Natural killer cell (primary cell): ENCODE results near the gene GID8. TPM values are rescaled to one million over a fixed set of nuclear protein-coding genes. Genes with fewer than 3 reads are reported as not detected.

Experiments
- ATAC-seq, 3 donors: fragments of 150-1000 bp in 2 of 3; fragments of 200-7000 bp in 1 of 3; cut with Tn5 transposase; 1 replicate in 1 of 3; 2 replicates in 2 of 3; pipeline ENCODE4 v1.10.0; 2021; ENCODE audit warnings: mild to moderate bottlenecking in 2 of 3, moderate library complexity in 2 of 3
- DNase-seq, 2 donors: peaks; one replicate each; pipeline versions ENCODE4 v3.0.0 to v3.0.0-alpha.2; 2013 to 2021; ENCODE audit warnings: mixed read lengths in 1 of 2
- H3K27ac ChIP-seq: one replicate; pipeline ENCODE4 v1.5.1; 2013; ENCODE audit warnings: mild to moderate bottlenecking, low read length
- H3K27me3 ChIP-seq: one replicate; pipeline ENCODE4 v1.6.1; 2013; ENCODE audit warnings: low read length; ENCODE audit not compliant: control insufficient read depth, insufficient read depth
- H3K36me3 ChIP-seq: one replicate; pipeline ENCODE4 v1.6.1; 2013; ENCODE audit warnings: low read length; ENCODE audit not compliant: control insufficient read depth, insufficient read depth
- H3K4me1 ChIP-seq: one replicate; pipeline ENCODE4 v1.6.1; 2013; ENCODE audit warnings: low read length; ENCODE audit not compliant: control insufficient read depth, insufficient read depth
- H3K4me3 ChIP-seq: one replicate; pipeline ENCODE4 v1.5.1; 2013; ENCODE audit warnings: low read length
- H3K9me3 ChIP-seq: one replicate; pipeline ENCODE4 v1.6.1; 2013; ENCODE audit warnings: low read length; ENCODE audit not compliant: control insufficient read depth, insufficient read depth
- H3K27ac Mint-ChIP-seq, 2 donors: one replicate each; pipeline ENCODE4 v1.8.0; 2022; ENCODE audit warnings: mild to moderate bottlenecking in 2 of 2, mixed read lengths in 2 of 2, moderate library complexity in 1 of 2
- H3K27me3 Mint-ChIP-seq, 2 donors: one replicate each; pipeline ENCODE4 v1.8.0; 2022; ENCODE audit warnings: low read depth in 2 of 2, mixed read lengths in 2 of 2
- H3K36me3 Mint-ChIP-seq: one replicate; pipeline ENCODE4 v1.8.0; 2022; ENCODE audit warnings: mixed read lengths
- H3K4me1 Mint-ChIP-seq, 2 donors: one replicate each; pipeline ENCODE4 v1.8.0; 2022; ENCODE audit warnings: mixed read lengths in 2 of 2
- H3K4me3 Mint-ChIP-seq: one replicate; pipeline ENCODE4 v1.8.0; 2022; ENCODE audit warnings: mild to moderate bottlenecking, moderate library complexity, mixed read lengths
- H3K9me3 Mint-ChIP-seq, 2 donors: one replicate each; pipeline ENCODE4 v1.8.0; 2022; ENCODE audit warnings: mixed read lengths in 2 of 2
- WGBS: methylation state at CpG from one replicate; pipeline ENCODE4 v1.1.7; 2013; ENCODE audit warnings: missing lambda C conversion rate; ENCODE audit not compliant: insufficient coverage; 5-methylcytosine and 5-hydroxymethylcytosine counted together
- intact Hi-C: fragments of 100-400 bp; cut with micrococcal nuclease; formaldehyde crosslinking; loops from one replicate; pipeline ENCODE4 v1.14.2; 2022
- total RNA-seq, 4 donors: library from RNA; stranded (reverse); fragments of 120-200 nt in 1 of 4; gene quantifications; one replicate each; pipeline versions ENCODE4 v1.2.3 to v1.2.4, GENCODE V29; 2013 to 2022
- TF ChIP-seq, protein P1 (sequence below): fragments of 200-600 bp; IDR thresholded peaks from one replicate; pipeline ENCODE4 v1.8.0; 2022; ENCODE audit warnings: antibody characterized with exemption

The GID8 gene
- total RNA-seq, 3 donors from 2014 or later (not counting 1 experiment from before 2014, with no cell fraction given) = 45.1 to 60.1 (median 53.1) TPM

DNA sequence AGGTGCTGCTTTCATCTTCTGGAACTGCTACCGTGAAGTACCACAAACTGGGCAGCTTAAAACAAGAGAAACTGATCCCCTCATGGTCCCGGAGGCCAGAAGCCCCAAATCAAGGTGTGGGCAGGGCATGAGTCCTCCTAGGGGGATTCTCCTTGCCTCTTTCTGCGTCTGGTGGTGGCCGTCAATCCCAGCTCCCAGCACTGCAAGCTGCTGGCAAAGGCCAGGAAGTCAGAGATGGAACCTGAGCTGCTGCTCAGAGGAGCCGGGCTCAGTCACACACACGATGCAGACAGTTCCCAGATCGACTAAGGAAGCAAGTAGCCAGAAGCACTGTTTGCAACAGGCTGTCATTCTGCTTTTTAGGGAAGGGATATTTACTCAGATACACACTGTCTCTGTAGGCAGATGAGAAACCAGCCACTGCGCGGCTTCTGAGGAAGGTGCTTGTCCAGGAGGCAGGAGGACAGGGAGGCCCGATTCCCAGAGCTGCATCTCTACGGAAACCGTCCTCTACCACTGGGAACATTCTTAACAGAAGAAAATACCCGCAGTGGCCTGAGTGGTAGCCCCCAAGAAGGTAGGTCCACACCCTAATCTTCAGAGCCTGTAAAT, 53.4 kb downstream of the GID8 start:
- H3K27me3 Mint-ChIP-seq = peaks cover 7 to 14% of the 10 kb centered on the region in 2 donors
- intact Hi-C loops = no loop called here
- H3K4me3 ChIP-seq = no peak overlapping the region
- H3K9me3 ChIP-seq = no peaks in the 10 kb centered on the region
- no peak overlapping the region for H3K4me3 Mint-ChIP-seq
- no peak for ATAC-seq
- no peaks in the 10 kb centered on the region for H3K36me3 Mint-ChIP-seq
- WGBS = 85% methylated on average over 13 of the region's 13 CpGs
- H3K9me3 Mint-ChIP-seq = no peaks in the 10 kb centered on the region
- H3K27ac ChIP-seq = no peak overlapping the region
- TF ChIP-seq, protein P1, sequence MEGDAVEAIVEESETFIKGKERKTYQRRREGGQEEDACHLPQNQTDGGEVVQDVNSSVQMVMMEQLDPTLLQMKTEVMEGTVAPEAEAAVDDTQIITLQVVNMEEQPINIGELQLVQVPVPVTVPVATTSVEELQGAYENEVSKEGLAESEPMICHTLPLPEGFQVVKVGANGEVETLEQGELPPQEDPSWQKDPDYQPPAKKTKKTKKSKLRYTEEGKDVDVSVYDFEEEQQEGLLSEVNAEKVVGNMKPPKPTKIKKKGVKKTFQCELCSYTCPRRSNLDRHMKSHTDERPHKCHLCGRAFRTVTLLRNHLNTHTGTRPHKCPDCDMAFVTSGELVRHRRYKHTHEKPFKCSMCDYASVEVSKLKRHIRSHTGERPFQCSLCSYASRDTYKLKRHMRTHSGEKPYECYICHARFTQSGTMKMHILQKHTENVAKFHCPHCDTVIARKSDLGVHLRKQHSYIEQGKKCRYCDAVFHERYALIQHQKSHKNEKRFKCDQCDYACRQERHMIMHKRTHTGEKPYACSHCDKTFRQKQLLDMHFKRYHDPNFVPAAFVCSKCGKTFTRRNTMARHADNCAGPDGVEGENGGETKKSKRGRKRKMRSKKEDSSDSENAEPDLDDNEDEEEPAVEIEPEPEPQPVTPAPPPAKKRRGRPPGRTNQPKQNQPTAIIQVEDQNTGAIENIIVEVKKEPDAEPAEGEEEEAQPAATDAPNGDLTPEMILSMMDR = no peak
- no peaks in the 10 kb centered on the region for H3K27me3 ChIP-seq
- DNase-seq = no peak
- no peak overlapping the region for H3K27ac Mint-ChIP-seq
- H3K4me1 ChIP-seq = peaks cover 23% of the 10 kb centered on the region
- peaks cover 10 to 11% of the 10 kb centered on the region in 2 donors for H3K4me1 Mint-ChIP-seq
- no peaks in the 10 kb centered on the region for H3K36me3 ChIP-seq

DNA sequence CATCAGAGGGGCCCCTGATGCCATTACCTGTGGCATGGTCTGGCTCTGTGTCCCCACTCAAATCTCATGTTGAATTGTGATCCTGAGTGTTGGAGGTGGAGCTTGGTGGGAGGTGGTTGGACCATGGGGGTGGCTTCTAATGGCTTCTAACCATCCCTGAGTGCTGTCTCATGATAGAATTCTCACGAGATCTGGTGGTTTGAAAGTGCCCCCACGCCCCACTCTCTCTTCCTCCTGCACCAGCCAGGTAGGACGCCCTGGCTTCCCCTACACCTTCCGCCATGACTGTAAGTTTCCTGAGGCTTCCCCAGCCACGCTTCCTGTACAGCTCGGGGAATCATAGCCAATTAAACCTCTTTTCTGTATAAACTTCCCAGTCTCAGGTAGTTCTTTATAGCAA, 53.9 kb downstream of the GID8 start:
- intact Hi-C loops = no loop called here
- H3K4me3 Mint-ChIP-seq = no peak overlapping the region
- Histone ChIP-seq H3K4me1 (peaks cover 23% of the 10 kb centered on the region), H3K27ac (no peak overlapping the region), H3K4me3 (no peak overlapping the region), H3K36me3 (no peaks in the 10 kb centered on the region), H3K27me3 (no peaks in the 10 kb centered on the region), H3K9me3 (no peaks in the 10 kb centered on the region)
- H3K9me3 Mint-ChIP-seq = no peaks in the 10 kb centered on the region
- H3K27me3 Mint-ChIP-seq = peaks cover 7 to 14% of the 10 kb centered on the region in 2 donors
- H3K27ac Mint-ChIP-seq = no peak overlapping the region
- H3K4me1 Mint-ChIP-seq = peaks cover 10 to 11% of the 10 kb centered on the region in 2 donors
- TF ChIP-seq, protein P1 = no peak
- no peaks in the 10 kb centered on the region for H3K36me3 Mint-ChIP-seq
- WGBS = 67% methylated on average over 6 of the region's 6 CpGs
- DNase-seq = no peak
- ATAC-seq = no peak

DNA sequence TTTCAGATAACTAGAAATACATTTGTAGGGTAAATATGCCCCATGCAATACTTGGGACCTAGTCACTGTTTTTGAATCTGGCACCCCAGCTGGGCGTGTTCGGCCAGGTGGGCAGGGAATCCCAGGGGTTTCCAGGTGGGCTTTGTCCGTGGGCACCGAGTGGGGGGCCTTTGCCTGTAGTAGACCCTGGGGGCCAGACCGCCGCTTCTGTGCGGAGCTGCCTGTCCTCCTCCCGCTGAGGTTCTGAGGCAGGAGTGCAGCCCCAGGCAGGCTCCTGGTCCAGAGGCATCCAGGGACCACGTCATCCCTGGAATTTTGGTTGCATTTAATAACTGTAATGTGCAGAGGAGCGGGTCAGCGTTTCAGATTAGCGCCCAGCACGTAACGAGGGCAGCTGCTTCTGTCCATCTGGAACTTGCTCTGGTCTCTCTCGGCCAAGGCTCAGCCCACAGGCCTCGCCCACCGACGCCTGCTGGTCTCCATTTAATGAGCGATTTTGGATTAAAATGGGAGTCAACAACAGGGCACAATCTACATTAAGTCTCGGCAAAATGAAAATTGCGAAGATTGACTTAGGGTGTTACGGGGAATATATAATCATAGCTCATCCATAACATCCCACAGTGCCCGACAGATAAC, 56.0 kb downstream of the GID8 start:
- Mint-ChIP-seq H3K9me3 (no peaks in the 10 kb centered on the region), H3K4me3 (no peak overlapping the region), H3K36me3 (no peaks in the 10 kb centered on the region), H3K27me3 (peaks cover 19 to 26% of the 10 kb centered on the region in 2 donors), H3K27ac (no peak overlapping the region), H3K4me1 (peaks cover 7 to 13% of the 10 kb centered on the region in 2 donors)
- Histone ChIP-seq H3K36me3 (no peaks in the 10 kb centered on the region), H3K4me3 (no peak overlapping the region), H3K4me1 (peaks cover 14% of the 10 kb centered on the region), H3K27ac (no peak overlapping the region), H3K9me3 (no peaks in the 10 kb centered on the region), H3K27me3 (no peaks in the 10 kb centered on the region)
- ATAC-seq (no peak), DNase-seq (no peak)
- TF ChIP-seq, protein P1 = no peak
- 93% methylated on average over 23 of the region's 23 CpGs for WGBS
- intact Hi-C loops = no loop called here
